NCI-H1417 treated with DMSO at 0.1 percent for 48 hours (cell line): ENCODE results near the gene MYOM3.

Experiments
- DNase-seq: peaks from one replicate; lab custom pipeline; 2025; lab: John Stamatoyannopoulos, UW

MYOM3 gene

DNA sequence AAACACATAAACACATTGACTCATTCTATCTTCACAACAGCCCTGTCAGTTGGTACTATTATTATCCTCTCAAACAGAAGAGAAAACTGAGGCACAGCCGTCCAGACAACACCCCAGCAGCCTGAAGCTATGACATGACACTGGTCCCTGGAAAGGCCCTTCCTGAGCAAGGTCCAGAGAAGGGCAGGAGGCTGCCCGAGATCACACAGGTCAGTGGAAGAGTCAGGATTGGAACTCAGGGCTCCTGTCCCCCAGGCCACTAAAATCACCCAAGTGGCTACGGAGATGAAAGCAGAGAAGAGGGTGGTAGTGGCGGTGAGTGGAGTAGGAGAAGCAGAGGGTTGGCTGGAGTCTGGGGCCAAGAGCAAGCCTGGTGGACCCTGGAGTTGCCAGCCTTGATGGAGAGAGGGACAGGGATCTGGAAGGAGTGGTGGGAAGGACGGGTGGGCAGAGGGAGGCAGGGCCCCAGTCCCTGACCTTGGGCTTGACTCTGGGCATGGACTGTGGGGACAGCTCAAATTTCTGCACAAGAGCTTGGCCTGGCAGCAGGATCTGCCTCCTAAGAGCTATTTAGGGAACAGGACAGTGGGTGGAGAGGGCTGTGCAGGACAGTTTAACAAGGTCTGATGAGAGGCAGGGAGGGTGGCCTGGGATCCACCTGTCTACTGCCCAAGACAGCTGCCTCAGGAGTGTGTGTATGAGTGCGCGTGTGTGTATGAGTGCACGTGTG is 15.8 kb downstream of the MYOM3 start:
- no peak for DNase-seq

DNA sequence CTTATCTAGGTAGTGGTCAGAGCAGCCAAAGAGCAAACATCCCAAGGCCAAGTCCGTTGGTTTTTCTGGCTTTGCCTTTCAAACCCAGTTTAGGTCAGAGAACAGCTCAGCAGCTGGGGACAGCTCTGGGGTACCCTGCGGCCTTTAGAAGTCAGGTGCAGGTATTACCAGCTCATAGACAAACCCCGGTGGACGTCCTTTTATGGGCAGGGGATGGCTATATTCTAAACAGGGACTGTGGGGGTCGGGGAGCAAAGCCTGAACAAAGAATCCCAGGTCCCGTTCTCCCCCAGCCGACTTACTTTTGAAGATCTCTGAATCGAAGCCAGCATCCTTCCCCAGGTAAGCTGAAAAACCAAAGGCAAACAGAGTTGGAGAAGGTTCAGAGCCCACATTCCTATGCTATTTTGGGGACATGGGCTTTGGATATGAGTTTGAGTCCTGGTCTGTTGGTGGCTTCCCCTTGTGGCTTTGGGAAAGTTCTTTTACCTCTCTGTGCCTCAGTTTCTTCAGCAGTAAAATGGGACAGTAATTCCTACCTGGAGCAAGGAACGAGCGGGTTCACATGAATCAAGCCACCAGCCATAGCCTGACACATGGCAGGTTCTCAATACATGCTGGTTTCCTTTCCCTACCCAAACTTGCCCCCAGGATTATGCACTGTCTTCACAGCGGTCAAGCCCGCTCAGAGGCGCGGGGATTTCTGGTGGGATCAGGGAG is 16.6 kb downstream of the MYOM3 start:
- no peak for DNase-seq

DNA sequence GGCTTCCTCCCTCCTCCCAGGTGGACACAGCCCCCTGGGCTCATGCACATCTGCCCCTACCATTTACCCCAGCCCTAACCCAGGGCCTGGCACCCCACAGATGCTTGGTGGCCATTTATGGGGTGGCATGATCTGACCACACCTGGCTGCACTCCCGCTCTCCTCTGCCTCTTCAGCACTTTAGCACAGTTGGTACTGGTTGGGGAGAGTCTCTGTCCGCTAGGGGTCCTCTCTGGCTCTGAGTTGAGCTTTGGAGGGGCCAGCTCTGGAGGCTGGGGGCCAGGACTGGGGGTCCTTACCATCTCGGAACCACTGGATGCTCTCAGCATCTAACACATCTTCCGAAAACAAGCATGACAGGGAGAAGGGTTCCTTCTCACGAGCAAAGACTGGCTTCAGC is 17.4 kb downstream of the MYOM3 start:
- DNase-seq = no peak

DNA sequence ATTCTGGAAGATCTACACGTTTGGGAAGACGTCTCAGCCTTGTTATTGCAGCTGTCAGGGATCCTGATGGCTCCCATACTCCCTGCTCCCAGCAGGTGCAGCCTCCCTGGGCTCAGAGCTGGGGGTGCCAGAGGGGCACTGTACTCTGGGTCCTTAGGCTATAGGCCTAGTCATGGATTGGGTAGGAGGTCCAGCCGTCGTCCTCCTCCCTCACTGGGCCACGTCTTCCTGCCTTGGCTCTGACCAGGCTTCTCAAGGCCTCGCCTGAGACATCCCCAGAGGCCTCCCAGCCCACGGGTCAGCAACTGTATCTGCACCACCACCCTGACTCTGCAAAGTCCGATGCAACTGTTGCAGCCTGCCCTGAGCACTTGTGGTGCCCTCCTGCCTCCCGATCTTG is 18.2 kb downstream of the MYOM3 start:
- DNase-seq = no peak

DNA sequence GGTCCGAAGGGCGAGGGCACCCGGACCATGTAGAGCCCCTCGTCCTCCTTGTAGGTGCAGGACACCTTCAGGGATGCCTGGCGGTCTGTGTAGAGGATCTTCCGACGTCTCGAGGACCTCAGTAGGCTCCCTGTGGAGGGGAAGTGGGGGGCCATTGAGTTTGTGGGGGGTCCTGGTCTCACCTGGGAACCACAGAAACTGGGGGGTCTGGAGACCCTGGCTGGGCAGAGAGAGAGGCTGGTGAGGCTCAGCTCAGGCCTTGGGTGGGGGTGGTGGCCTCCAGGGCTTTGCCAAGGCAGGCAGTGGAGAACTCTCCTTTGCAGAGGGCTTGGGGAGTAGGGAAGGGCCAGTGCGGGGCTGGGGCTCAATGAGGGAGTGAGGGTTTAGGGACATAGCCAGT is 19.0 kb downstream of the MYOM3 start:
- no peak for DNase-seq

GRCh38 chr1:24091971-24092482 is 19.9 kb downstream of the MYOM3 start:
- DNase-seq = no peak

- no peak for DNase-seq
These were observed 21.2 kb downstream of the MYOM3 start for GRCh38 chr1:24090736-24091135.

GRCh38 chr1:24089743-24090555 is 22.0 kb downstream of the MYOM3 start:
- no peak for DNase-seq

DNA sequence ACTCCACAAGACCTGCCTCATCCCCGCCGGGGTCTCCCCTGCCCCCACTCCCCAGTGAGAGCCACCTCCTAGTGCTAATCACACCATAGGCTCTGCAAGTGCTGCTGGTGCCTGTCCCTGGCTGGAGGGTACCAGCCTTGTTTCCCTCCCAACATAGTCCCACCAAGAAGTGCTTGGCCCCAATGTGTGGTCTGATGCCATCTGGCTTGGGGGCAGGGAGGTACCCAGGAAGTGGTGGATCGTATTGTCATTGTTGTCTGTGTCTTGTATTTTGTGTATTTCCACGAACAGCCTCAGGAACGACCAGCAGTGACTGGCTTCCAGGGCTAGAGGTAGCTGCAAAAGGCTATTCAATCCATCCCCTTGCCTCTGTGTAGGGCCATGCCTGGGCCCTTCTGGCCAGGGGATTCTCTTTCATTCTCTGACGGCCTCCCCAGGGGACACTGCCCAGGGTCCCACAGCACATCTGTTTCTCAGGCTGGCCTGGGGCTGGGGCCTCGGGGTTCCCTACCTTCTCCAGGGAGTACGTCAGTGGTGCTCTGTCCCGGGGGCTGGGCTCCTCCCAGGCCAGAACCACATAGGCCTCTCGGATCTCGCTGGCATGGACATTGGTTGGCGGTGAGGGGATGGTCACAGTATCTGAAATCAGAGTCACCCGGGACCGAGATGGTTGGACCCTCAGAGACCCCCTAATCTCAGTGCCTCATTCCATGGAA is 22.8 kb downstream of the MYOM3 start:
- DNase-seq = no peak

- no peak for DNase-seq
These were observed 25.5 kb downstream of the MYOM3 start for GRCh38 chr1:24086466-24086865.

GRCh38 chr1:24085546-24085945 is 26.4 kb downstream of the MYOM3 start:
- DNase-seq = no peak

DNA sequence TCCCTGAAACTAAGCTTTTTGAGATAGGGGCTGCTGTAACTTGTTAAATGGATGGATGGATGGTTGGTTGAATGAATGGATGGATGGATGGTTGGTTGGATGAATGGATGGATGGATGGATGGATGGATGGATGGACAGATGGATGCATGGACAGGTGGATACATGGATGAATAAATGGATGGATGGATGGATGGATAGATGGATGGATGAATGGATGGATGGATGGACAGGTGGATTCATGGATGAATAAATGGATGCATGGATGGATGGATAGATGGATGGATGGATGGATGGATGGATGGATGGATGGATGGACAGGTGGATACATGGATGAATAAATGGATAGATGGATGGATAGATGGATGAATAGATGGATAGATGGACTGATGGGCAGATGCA is 26.9 kb downstream of the MYOM3 start:
- DNase-seq = no peak

DNA sequence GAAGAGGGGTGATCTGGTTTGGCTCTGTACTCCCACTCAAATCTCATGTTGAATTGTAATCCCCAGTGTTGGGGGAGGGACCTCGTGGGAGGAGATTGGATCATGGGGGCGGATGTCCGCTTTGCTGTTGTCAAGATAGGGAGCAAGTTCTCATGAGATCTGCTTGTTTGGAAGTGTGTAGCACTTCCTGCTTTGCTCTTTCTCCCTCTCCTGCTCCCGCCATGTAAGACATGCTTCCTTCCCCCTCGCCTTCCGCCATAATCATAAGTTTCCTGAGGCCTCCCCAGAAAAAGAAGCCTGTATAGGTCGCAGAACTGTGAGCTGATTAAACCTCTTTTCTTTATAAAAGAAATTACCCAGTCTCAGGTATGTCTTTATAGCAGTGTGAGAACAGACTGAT is 27.9 kb downstream of the MYOM3 start:
- DNase-seq = no peak

DNA sequence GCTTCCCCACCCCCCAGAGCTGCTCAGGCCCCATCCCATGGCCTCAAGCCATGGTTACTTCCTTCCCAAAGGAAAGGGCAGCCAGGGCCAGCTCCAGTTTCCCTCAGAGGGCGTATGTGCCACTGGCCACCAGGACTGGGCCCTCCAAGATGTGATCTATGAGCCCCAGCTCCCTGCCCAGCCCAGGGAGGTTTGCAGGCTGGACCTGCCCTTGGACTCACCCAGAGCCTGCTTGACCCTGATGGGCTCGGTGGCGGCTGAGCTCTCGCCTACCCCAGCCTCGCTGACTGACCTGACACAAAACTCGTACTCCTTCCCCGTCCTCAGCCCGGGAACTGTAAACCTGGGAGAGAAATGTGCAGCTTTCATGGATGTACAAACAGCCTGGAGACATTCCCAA is 29.6 kb downstream of the MYOM3 start:
- no peak for DNase-seq

DNA sequence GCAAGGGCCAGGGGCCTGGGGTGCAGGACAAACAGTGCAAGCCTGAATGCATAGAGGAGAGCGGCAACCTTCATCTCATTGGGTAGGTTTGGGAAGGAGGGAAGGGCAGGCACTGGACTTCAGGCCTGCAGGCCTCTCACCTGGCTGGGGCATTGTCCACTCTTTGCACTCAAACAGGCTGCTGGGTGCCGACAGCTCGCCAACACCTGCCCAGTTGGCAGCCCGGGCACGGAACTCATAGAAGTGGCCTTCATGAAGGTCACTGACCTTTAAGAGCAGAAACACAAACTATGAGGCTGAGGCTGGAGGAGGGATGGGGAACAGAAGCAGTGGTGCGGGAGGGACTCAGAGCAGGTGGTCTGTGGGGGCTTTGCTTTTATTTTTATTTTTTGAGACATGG is 30.7 kb downstream of the MYOM3 start:
- no peak for DNase-seq

DNA sequence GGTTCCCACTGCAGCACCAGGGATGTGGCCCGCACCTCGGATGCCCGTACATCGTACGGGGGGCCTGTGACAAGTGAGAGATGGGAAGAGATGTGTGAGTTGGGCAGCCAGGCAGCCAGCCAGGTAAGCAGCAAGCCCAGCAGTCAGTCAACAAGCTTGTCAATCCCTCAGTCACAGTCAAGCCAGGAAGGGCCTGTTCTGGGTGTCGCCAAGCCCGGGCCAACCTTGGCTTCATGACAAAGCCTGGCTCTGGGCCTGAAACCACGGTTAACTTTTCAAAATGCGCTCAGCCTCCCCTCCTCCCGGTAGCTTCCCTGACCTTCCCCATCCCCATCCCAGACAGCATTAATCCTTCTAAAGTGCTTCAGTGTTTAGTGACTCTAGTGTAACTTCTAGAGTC is 31.8 kb downstream of the MYOM3 start:
- no peak for DNase-seq

DNA sequence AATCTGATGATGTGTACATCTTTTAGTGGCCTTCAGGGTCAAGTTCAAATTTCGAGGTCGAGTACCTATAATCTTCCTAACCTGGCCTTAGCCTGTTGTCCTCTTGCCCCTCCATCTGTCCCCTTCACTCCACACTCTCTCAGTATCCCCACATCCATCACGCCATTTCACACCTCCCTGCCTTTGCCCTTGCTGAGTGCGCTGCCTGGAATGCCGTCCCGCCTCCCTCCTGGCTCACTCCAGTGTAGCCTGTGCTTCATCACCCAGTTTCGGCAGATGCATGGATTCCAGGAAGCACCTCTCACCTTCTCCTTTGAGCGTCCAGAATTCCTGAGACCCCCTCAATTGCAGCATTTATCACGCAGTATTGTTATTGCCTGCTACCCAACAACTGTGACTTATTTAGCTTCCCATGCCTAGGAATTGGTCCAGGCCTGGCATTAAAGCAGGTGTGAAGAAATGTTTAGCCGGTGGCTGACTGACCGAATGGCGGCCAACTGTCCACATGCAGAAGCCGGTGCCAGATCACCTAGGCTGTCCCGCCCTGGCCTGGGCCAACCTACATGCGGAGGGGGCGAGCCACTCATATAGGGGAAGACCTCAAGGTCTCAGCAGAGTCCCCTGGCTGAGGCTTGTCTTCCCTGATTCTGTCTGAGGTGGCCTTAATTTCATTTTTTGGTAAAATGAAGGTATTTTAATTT is 34.5 kb downstream of the MYOM3 start:
- no peak for DNase-seq

- no peak for DNase-seq
These were observed 36.0 kb downstream of the MYOM3 start for GRCh38 chr1:24075946-24076345.

- no peak for DNase-seq
These were observed 36.4 kb downstream of the MYOM3 start for GRCh38 chr1:24075590-24075854.

DNA sequence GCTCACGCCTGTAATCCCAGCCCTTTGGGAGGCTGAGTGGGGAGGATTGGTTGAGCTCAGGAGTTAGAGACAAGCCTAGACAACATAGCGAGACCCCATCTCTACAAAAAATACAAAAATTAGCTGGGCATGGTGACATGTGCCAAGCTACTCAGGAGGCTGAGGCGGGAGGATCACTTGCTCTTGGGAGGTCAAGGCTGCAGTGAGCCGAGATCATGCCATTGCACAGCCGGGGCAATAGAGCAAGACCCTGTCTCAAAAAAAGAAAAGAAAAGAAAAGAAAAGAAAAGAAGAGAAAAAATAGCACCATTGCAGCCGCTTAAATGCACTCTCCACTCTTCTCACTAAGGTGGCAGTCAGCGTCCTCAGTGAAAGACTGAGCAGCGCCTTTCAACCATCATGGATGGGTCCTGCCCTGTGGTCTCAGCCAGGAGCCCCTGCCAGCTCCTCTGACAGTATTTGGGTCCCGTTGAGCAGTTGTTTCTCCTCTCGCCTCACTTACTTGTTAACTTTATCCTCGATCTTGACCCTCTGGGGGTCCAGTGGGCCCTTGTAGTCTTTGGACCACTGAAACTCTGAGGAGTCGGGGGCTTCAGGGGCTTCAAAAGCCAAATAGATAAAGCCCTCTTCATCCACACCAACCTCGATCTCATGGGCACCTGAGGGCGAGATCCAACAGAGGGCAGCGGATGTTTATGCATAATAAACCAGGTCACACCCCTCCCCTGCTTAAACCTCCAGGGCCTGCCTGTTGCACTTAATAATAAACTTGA is 36.9 kb downstream of the MYOM3 start:
- DNase-seq = no peak

- DNase-seq = no peak
These were observed 37.7 kb downstream of the MYOM3 start for GRCh38 chr1:24074196-24074595.
